GM19324 (cell line): ENCODE measurements around the gene ALDH1L2.
A peak's percentile ranks its signal among the peaks of the same experiment; 100 is the strongest.
"Not testable (repeated sequence)": the region's sequence is repeated elsewhere in the genome, so short reads cannot be mapped to it uniquely, and the experiment has no call there.

Experiments used
- ATAC-seq: cut with Tn5 transposase; IDR thresholded peaks from one replicate; pipeline ENCODE4 v1.9.1; 2021; ENCODE audit warnings: mild to moderate bottlenecking, moderate library complexity; ENCODE audit not compliant: unreplicated experiment, low FRiP score

Gene ALDH1L2

GRCh38 chr12:105084251-105085250 is at the start of gene ALDH1L2:
ALDH1L2 (minus strand) TSS chr12:105084458; CDS start chr12:105084436, 22 bp downstream.
- ATAC-seq, result no peak

GRCh38 chr12:105120551-105120950 is 36.3 kb upstream of the ALDH1L2 start:
- ATAC-seq, result no peak

GRCh38 chr12:105116969-105117368 is 32.7 kb upstream of the ALDH1L2 start:
- no peak for ATAC-seq

GRCh38 chr12:105113094-105113493 is 28.8 kb upstream of the ALDH1L2 start:
- no peak for ATAC-seq

DNA sequence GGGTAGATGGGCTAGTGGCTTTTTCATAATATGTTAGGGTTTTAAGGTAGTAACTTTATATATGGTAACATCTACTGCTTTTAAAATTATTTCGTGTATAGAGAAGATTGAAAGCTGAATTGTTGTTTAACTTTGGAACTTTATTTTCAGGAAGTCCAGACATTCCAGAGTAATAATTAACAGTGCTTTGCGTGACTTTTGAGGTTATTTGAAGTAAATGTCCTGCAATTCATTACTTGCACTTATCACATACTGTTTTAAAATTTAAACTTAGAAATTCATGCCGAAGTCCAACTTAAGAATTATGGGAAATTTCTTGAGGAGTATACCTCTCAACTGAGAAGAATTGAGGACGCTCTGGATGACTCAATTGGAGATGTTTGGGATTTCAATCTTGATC is 26.6 kb upstream of the ALDH1L2 start:
- ATAC-seq, result no peak

DNA sequence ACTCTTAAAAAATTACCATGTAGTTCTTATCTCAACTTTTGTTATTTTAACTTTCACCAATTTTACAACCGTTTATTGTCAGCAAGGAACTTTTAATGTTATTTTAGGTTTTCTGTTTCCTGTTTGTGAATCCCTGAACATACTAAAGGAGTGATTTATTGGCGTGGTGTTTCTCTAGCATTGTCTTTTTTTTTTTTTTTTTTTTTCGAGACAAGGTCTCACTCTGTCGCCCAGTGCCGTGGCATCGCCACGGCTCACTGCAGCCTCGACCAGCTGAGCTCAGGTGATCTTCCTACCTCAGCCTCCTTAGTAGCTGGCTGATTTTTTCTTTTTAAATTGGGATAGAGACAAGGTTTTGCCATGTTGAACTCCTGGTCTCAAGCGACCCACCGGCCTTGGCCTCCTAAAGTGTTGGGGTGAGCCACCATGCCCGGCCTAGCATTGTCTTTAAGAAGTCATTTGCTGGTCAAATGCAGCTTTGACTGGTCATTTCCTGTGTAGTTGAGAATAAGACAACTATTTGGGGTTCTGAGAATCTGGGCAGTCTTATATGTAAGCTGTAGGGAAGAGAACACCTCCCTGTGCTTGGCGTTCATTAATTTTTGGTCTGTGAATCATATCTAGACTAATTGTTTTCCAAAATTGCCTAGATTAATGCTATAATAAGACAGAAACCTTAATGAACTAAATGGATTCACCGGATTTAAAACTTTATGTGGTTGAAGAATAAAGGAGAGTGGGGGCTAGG is 25.4 kb upstream of the ALDH1L2 start:
- ATAC-seq, result no peak

DNA sequence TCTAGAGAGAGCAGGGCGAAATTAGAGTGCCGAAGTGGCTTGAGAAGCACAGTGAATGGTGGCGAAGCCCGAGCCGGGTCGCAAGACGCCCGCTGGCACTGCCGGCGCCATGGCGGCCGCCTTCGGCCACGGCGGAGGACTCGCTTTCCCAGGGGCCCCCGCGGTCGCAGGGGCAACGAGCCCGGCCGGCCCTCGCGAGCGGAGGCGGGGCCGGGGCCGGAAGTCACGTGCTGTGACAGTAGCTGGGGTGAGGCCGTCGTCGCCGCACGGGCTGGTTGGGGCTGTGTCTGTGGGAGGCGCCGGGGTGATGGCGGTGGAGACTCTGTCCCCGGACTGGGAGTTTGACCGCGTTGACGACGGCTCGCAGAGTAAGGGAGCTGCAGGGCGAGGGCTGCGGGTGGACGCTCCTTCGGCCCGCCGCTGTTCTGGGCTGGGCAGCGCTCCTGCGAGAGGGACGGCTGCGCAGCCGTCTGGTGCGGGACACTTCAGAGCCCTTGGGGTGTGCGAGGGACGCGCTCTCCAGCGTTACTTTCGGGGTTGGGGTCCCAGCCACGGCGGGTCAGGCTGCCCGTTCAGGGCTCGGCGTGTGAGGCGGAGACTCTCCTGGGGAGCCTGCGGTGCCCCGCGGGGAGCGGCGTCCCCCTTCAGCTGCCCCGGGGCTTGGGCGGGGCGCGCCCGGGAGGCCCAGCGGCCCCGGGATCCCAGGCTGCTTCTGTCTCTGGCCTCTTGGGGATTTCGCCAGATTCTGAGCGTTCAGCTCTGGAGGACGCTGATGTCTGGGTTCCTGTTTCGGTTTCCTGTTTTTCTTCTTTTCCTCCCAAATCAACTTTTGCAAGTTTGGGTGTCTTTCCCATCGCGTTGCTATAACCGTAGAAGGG is 23.5 kb upstream of the ALDH1L2 start, which contains the start of gene WASHC4:
WASHC4 (plus strand) TSS at position 238 of the 878 bp plus-strand sequence; CDS start at position 308, 70 bp downstream.
- ATAC-seq, result peak; percentile 94

DNA sequence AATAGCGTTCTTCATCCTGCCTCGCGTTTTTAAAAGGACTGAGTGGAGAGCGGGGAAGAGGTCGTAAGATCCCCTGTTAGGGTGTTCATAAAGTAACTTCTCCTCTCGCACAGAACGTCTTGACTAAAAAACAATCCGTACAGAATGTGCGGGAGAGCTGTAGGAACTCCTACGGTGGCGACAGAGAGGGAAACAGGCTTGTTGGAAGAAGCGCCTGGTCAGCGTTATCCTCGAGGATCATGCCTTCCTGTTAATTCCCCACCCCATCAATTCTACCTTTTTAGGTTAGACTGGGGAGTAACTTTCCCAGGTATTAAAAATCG is 22.9 kb upstream of the ALDH1L2 start:
- ATAC-seq, result peak; percentile 14

- no peak for ATAC-seq
Measured at GRCh38 chr12:105106621-105107020, 22.4 kb upstream of the ALDH1L2 start.

- no peak for ATAC-seq
Measured at GRCh38 chr12:105104762-105105161, 20.5 kb upstream of the ALDH1L2 start.

DNA sequence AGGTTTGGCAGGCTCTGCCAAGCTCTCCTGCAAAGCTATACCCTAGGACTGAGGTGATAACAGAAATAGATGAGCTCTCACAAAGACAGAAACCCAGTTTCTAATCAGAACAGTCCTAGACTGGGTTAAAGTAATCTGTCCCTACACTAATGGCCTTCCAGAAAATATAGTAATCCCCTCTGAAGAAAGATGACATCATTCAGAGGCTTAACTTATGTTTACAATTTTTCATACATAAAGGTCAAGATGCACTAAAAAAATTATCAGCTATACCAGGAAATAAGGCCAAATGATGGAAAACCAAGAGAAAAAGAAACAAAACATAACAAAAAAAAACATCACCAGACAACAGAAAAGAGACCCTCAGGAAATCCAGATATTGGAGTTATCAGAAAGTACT is 18.4 kb upstream of the ALDH1L2 start:
- no peak for ATAC-seq

DNA sequence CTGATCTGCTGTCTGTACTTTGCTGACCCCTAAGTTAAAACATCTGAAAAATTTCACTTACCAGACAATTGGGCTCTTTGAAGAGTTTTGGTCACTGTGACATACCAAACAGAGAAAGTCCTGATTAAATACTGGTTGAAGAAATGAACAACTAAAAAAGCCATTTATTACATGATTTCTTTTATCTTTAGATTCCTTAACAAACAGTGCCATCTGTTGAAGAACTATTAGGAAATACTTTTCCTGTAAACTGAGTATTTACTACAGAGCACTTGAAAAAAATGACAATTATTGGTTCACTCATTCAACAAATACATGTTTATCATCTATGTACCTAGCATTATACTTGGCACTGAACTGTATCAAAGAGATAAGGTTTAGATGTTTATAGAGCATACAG is 16.7 kb upstream of the ALDH1L2 start:
- no peak for ATAC-seq

DNA sequence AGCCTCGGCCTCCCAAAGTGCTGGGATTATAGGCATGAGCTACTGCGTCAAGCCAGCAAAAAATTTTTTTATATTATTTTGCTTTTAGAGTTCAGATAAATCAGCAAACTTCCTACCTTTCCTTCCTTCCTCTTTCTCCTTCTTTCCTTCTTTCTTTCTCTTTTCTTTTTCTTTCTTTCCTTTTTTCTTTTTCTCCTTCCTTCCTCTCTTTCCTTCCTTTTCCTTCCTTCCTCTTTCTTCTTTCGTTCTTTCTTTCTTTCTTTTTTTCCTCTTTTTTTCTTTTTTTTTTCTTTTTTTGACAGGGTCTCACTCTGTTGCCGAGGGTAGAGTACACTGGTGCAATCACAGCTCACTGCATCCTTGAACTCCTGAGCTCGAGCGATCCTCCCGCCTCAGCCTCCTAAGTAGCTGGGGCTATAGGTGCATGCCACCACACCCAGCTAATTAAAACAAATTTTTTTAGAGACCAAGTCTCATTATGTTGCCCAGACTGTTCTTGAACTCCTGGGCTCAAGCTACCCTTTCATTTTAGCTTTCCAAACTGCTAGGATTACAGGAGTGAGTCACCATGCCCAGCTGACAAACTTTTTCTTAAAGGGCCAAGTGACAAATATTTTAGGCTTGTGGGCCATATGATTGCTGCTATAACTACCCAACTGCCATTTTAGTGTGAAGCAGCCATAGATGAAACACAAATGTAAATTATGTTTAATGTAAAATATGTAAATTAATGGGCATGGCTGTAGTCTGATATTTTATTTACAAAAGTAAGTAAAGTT is 16.1 kb upstream of the ALDH1L2 start:
- no peak for ATAC-seq

- no peak for ATAC-seq
Measured at GRCh38 chr12:105099356-105099755, 15.1 kb upstream of the ALDH1L2 start.

GRCh38 chr12:105095338-105095737 is 11.1 kb upstream of the ALDH1L2 start:
- not testable (repeated sequence) for ATAC-seq

DNA sequence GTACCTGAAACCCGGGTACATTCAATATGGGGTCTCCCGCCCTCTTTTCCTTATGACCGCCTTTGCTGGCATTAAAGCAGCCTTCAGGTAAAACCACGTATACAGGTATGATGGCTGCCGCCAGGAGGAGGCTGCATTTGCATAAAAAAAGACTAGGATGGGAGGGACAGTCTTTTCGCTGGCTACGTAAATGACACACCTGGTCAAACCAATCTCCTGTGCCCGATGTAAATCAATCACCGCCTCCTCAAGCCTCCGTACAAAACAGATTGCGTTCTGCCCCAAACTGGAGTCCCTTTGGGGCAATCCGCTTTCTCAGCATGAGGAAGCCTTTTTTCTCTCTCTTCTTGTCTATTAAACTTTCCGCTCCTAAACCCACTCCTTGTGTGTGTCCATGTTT is 8.1 kb upstream of the ALDH1L2 start:
- ATAC-seq, result no peak

DNA sequence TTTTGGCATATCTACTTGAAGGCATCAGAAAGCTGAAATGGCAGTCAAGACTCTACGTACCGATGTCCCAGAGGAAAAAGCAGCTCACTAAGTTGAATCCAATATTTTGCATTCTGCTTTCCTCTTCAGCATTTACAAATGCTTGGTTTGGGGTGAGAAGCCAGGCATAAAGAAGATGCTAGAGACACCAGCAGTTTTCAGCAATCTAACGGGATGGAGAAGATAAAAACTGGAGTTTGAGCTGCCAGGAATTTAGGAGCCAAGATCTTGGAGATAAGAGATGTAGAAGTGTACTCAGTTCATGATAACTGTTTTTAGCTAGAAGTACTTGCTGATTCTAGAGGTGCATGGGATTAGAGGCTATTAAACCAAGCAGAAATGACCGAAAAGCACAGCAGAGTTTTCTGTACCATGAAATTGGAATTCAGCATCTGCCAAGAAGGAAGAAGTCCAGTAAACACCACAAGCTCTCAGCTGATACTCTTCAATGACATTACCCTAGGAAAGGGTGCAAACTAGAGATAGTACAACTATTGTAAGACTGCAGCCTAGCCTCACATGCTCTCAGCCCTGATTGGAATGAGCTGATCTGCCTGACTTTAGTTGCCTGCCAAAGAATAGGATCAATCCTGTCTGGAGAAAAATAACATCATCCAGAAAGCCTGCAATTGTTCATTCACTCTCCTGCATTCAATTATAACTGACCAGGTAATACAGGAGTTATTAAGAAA is 7.4 kb upstream of the ALDH1L2 start:
- no peak for ATAC-seq

DNA sequence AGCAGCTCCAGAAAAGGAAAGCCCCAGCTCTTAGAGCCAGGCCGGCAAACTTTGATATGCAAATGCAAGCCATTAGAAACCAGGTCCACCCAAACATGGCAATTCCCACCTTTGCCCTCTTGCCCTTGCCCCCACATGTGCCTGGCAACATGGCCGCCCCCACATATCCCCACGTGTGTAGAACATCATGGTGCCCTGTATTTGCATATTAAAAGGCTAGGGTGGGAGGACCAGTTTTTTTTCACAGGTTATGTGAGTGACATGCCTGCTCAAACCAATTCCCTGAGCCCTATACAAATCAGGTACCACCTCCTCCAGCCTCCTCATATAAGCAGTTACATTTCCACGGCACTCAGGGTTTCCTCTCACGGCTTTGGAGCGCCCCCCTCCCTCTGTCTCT is 6.1 kb upstream of the ALDH1L2 start:
- ATAC-seq, result no peak

GRCh38 chr12:105089817-105090216 is 5.6 kb upstream of the ALDH1L2 start:
- no peak for ATAC-seq
